SK-N-SH (cell line): Measurements from ENCODE around the gene RAPGEF1.

Experiments used
- CTCF ChIP-seq: fragments of 200-600 bp; sonication (generic); IDR thresholded peaks from 2 replicates; pipeline ENCODE4 v1.6.1; 2017; ENCODE audit warnings: antibody characterized with exemption, mild to moderate bottlenecking, moderate library complexity
- GATA2 ChIP-seq: sonication (generic); formaldehyde crosslinking; IDR thresholded peaks from 2 replicates; pipeline ENCODE4 v1.5.0; 2020; ENCODE audit warnings: mild to moderate bottlenecking, missing genetic modification reagents

GRCh38 chr9:131697908-131698617 is 41.8 kb downstream of the RAPGEF1 start:
- TF ChIP-seq CTCF (no peak), GATA2 (CRISPR knock-in tag) (no peak)
